ENCODE measurements around the gene TBC1D3B. TPM values are rescaled to one million over a fixed set of nuclear protein-coding genes. Genes with fewer than 3 reads are reported as not detected.

TBC1D3B gene
- total and polyA plus RNA-seq, 7 donors: 1.3 to 5.6 (median 2.0) TPM

- no peak overlapping the region for H3K4me3 ChIP-seq
- intact Hi-C loops (cut with DNase I): loop anchor here in 1 of 2 donors (5.0 kb wide), 2 partner anchors 175 to 330 kb away; no protein-coding TSS in a partner anchor
- 70 to 87% (median 81%) methylated on average over 3 of the region's 3 CpGs for WGBS, 3 donors
- no peaks in the 10 kb centered on the region for H3K4me1 ChIP-seq
- TF ChIP-seq CTCF (IDR thresholded peaks at IDR 0.05): no peak
- no peak overlapping the region for H3K27ac ChIP-seq
- DNase-seq: no peak
- H3K9me3 ChIP-seq: no peaks in the 10 kb centered on the region
- ATAC-seq: no peak
- H3K27me3 ChIP-seq (ENCODE audit: insufficient read depth in 3 of 3, low read length in 2 of 3): peaks cover 2 to 4% (median 3%) of the 10 kb centered on the region in 3 donors
- H3K36me3 ChIP-seq (ENCODE audit: insufficient read depth in 1 of 2, low read depth in 1 of 2): no peaks in the 10 kb centered on the region
Measured at GRCh38 chr17:36147601-36148000, 28.8 kb downstream of the TBC1D3B start.

- no peak overlapping the region for H3K27ac ChIP-seq
- H3K9me3 ChIP-seq: no peaks in the 10 kb centered on the region
- H3K4me1 ChIP-seq: no peaks in the 10 kb centered on the region
- H3K27me3 ChIP-seq (ENCODE audit: insufficient read depth in 3 of 3, low read length in 2 of 3): peaks cover 0 to 6% (median 4%) of the 10 kb centered on the region in 3 donors
- TF ChIP-seq CTCF (IDR thresholded peaks at IDR 0.05): no peak
- ATAC-seq (no peak), DNase-seq (no peak)
- H3K36me3 ChIP-seq (ENCODE audit: insufficient read depth in 1 of 2, low read depth in 1 of 2): no peaks in the 10 kb centered on the region
- 60 to 73% (median 70%) methylated on average over 5 of the region's 5 CpGs for WGBS, 3 donors
- intact Hi-C loops (cut with DNase I): loop anchor here in 1 of 2 donors (5.0 kb wide), 2 partner anchors 173 to 332 kb away; no protein-coding TSS in a partner anchor
- H3K4me3 ChIP-seq: no peak overlapping the region
Measured at GRCh38 chr17:36144981-36145729, 31.3 kb downstream of the TBC1D3B start.

GRCh38 chr17:36144014-36144413 lies 32.4 kb downstream of the TBC1D3B start:
- no peak for ATAC-seq
- WGBS, 3 donors: 91 to 93% (median 91%) methylated on average over 2 of the region's 2 CpGs

GRCh38 chr17:36142806-36143205 lies 33.6 kb downstream of the TBC1D3B start:
- no peak overlapping the region for H3K4me3 ChIP-seq
- peaks cover 0 to 6% (median 0%) of the 10 kb centered on the region in 3 donors for H3K27me3 ChIP-seq (ENCODE audit: insufficient read depth in 3 of 3, low read length in 2 of 3)
- 85 to 92% (median 91%) methylated on average over 8 of the region's 8 CpGs for WGBS, 3 donors
- H3K4me1 ChIP-seq: no peaks in the 10 kb centered on the region
- intact Hi-C loops (cut with DNase I): no loop called here
- no peaks in the 10 kb centered on the region for H3K9me3 ChIP-seq
- H3K36me3 ChIP-seq (ENCODE audit: insufficient read depth in 1 of 2, low read depth in 1 of 2): no peaks in the 10 kb centered on the region
- no peak for ATAC-seq
- no peak for TF ChIP-seq CTCF (IDR thresholded peaks at IDR 0.05)
- H3K27ac ChIP-seq: no peak overlapping the region
- DNase-seq: no peak

More at GRCh38 chr17:36144014-36144413, 32.4 kb downstream of the TBC1D3B start:
- Histone ChIP-seq H3K4me3 (no peak overlapping the region), H3K27ac (no peak overlapping the region), H3K4me1 (no peaks in the 10 kb centered on the region), H3K36me3 (ENCODE audit: insufficient read depth in 1 of 2, low read depth in 1 of 2) (no peaks in the 10 kb centered on the region), H3K9me3 (no peaks in the 10 kb centered on the region), H3K27me3 (ENCODE audit: insufficient read depth in 3 of 3, low read length in 2 of 3) (peaks cover 0 to 6% (median 0%) of the 10 kb centered on the region in 3 donors)
- no peak for TF ChIP-seq CTCF (IDR thresholded peaks at IDR 0.05)
- intact Hi-C loops (cut with DNase I): no loop called here
- DNase-seq: no peak
